GM18870 (cell line): ENCODE data around the gene KDM4C.

Experiments used
- ATAC-seq: cut with Tn5 transposase; IDR thresholded peaks from one replicate; pipeline ENCODE4 v1.9.1; 2021; ENCODE audit warnings: moderate library complexity; ENCODE audit not compliant: unreplicated experiment

The KDM4C gene

GRCh38 chr9:7186175-7186574, 428.4 kb downstream of the KDM4C start:
- no peak for ATAC-seq

- no peak for ATAC-seq
Measured at GRCh38 chr9:7192266-7192665, 434.5 kb downstream of the KDM4C start.

- no peak for ATAC-seq
Measured at GRCh38 chr9:7195526-7195925, 437.8 kb downstream of the KDM4C start.

- ATAC-seq: no peak
Measured at GRCh38 chr9:7196467-7196866, 438.7 kb downstream of the KDM4C start.

- no peak for ATAC-seq
Measured at GRCh38 chr9:7201196-7201595, 443.4 kb downstream of the KDM4C start.

- ATAC-seq: no peak
Measured at GRCh38 chr9:7205806-7206205, 448.0 kb downstream of the KDM4C start.

GRCh38 chr9:7206221-7206758, 448.5 kb downstream of the KDM4C start:
- no peak for ATAC-seq

- no peak for ATAC-seq
Measured at GRCh38 chr9:7209016-7209715, 451.4 kb downstream of the KDM4C start.

GRCh38 chr9:7209990-7210389, 452.2 kb downstream of the KDM4C start:
- ATAC-seq: no peak

GRCh38 chr9:7210854-7211637, 453.3 kb downstream of the KDM4C start:
- ATAC-seq: no peak

- ATAC-seq: no peak
Measured at GRCh38 chr9:7211657-7212056, 453.9 kb downstream of the KDM4C start.

GRCh38 chr9:7212101-7212500, 454.3 kb downstream of the KDM4C start:
- ATAC-seq: no peak

GRCh38 chr9:7216004-7216841, 458.4 kb downstream of the KDM4C start:
- ATAC-seq: no peak

- no peak for ATAC-seq
Measured at GRCh38 chr9:7223981-7224380, 466.2 kb downstream of the KDM4C start.
